Activated CD8-positive, alpha-beta memory T cell treated with anti-CD3 and anti-CD28 coated beads, Interleukin-2, amount 50 U/mL, for 24 hours (primary cell): ENCODE results near the gene TNNT3.

Source experiments
- DNase-seq: peaks from one replicate; pipeline ENCODE4 v3.0.0-alpha.2; 2020; ENCODE audit errors: extremely low read depth

Gene TNNT3

DNA sequence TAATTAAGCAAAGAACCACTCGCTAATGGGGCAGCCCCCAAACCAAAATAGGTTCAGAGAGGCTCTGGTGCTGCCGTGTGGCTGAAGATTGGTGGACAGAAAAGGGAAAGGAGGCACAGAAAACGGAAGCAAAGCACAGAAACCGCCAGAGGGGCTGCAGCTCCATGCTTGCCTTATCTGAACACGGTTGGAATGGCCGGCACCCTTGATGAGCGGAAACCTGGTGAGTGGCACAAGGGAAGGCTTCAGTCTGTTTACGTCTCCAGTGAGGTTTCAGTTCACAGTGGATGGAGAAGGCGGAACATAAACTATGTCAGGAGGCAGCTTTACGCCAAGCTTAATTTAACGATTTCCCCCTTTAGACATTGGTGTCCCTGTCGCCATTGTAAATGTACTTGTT, 22.6 kb upstream of the TNNT3 start:
- DNase-seq, result no peak

DNA sequence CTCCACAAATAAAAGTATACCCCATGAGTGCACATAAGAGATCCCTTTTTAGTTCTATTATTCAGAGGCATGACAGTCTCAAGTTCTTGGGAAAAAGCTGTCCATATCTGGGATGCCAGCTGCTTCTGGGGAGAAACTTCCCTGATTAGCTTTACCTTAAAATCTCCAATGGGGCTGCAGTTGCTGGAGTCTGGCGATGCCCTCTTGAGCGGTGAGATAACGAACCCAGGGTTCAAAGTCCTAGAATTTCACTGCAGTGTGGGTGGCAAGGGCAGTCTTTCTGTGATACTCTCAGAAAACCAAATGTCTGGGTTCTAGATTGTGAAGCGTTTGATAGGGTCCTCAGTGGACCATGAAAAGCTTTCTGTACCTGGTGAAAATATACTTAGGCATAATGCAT, 20.4 kb upstream of the TNNT3 start:
- DNase-seq, result no peak

DNA sequence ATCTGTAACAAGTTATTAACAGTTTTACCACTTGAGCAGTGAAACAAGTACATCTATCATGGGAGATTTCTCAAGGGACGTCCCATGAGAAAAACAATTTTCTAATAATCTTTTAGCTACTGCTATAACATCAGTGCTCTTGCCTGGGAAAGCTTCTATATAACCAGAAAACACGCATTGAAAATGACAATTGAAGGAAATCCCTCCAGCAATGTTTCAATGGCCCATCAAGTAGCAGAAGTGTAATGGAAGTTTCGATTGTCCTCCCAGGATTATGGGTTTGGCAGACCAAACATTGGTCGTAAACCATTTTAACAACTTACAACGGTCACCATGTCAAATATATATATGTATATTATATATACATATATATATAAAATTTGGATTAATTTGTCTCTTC, 19.8 kb upstream of the TNNT3 start:
- DNase-seq, result no peak

DNA sequence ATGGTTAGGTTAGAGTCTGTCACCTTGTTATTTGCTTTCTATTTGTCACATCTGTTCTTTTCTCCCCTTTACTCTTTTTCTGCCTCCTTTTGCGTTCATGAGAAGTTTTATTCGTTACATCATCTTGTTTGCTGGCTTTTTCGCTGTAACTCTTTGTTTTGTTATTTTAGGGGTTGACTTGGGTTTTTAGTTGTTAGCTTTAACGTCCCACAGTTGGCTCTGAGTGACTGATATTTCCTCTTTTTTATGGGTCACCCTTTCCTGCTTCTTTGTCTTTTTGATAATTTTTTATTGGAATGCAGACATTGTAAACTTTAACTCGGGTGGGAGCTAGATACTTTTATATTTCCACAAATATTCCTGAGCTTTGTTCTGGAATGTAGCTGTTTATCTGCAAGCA, 13.3 kb upstream of the TNNT3 start:
- DNase-seq, result no peak

DNA sequence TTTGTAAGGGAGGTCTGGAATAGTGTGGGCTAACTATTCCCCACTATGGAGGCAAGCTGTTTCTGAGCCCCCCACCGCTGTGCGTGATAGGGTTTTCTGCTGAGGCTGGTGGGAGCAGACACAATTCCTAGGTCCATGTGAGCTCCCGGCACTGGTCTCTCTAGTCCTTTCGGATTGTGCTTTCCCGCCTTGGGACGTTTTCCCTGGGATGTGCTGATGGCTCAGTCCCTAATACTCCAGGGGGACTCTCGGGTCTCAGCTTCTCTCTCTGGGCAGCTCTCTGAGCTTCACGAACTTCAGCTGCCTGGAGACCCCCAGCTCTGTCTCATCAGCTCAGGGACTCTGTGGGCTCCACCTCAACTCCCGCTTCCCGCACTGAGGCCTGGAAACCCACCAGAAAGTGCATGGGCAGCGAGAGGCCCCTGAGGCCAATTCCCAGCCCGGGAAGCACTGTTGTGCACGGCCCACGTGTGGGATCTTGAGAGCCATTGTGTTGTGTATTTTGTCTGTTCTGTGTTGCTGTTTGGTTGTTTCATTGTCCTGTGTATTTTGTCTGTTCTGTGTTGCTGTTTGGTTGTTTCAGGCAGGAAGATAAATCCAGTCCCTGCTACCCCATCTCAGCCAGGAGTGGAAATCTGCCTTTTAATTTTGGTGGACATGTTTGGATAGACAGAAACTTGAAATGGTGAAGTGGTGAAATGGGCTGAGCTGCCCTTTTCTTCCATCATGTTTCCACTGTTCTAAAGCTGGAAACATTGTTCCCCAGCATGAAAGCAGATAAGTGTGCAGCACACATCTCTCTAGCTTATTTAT, 12.7 kb upstream of the TNNT3 start:
- DNase-seq, result no peak

DNA sequence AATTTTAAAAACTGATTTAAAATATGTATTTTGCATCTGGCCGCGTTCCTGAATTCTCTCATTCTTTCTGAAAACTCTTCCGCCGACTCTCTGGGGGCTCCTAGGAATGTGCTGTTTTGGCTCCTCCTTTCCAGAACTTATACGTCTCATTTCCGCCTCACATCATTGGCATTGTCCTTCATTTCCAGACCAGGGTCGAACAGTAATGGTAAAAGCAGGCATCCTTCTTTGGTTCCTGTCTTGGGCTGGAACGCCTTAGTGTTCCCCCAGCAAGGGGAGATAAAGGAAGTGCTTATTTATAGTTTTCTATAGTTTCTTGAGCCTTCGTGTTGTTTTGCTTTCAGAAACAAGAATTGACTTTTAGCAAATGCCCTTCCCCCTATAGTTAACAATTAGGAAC, 10.9 kb upstream of the TNNT3 start:
- no peak for DNase-seq

DNA sequence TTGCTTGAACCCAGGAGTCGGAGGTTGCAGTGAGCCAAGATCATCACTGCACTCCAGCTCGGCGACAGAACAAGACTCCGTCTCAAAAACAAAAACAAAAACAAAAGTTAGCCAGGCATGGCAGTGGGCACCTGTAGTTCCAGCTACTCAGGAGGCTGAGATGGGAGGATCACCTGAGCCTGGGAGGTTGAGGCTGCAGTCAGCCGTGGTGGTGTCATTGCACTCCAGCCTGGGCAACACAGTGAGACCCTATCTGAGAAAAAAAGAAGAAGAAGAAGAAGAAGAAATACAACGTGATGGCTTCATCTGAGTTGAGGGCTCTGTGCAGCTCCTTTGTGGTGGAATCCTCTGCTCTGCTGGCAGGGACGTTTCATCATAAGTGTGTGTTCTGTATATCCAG, 10.0 kb upstream of the TNNT3 start:
- no peak for DNase-seq

DNA sequence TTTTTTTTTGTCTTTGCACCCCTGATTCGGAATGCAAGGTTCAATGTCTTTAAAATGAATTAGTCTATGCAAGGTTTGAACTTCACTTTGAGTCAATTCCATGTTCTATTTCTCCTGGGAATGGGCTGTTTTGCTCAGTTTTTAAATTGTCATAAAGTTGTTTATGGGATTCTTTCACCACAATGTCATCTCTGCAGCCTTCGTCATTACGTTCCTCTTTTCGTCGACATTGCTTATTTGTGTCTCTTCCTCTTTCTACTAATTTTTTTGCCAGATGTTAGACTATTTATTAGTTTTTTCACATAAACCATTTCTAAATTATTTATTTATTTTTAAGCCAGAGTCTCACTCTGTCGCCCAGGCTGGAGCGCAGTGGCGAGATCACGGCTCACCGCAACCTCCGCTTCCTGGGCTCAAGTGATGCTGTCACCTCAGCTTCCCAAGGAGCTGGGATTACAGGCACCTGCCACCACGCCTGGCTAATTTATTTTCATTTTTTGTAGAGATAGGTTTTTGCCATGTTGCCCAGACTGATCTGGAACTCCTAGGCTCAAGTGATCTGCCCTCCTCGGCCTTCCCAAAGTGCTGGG, 7.1 kb upstream of the TNNT3 start:
- no peak for DNase-seq

DNA sequence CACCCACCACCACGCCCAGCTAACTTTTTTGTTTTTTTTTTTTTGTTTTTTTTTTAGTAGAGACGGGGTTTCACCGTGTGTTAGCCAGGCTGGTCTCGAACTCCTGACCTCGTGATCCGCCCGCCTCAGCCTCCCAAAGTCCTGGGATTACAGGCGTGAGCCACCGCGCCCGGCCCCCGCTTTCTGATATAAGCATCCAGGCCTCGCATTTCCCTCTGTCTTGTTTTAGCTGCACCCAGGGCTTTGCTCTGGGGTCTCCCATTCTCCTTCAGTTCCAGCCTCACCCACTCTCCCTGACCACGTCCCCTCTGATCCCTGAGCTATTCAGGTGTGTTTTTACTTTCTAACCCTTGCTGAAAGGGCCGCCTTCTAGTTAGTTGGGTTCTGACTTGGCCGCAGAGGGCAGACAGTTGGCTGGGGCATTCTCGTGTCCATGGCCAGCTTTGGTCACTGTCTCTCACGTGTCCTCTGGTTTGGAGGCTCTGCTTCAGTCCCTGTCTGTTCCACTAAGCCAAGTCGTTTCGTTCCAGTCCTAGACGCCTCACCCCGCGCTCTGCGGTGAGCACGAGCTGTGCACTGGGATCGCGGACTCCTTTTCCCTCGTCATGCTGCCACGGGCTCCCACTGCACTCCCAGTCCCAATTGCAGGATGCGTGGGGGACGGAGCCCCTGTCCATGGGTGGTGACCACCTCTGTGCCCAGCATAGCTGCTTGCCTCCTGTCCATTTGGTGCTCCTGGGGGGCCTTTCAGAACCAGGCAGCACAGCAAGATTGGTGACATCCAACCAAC, 6.0 kb upstream of the TNNT3 start:
- DNase-seq, result no peak

DNA sequence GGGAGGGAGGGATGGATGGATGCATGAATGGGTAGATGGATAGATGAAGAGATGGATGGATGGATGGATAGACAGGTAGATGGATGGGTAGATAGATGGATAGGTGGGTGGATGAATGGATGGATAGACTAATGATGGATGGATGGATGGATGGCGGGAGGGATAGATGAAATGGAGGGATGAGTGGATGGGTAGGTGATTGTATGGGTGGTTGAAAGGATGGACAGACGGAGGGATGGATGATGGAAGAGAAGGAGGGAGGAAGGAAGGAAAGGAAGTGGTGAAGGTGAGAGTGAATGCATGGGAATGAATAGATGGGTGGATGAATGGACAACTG, 3.7 kb upstream of the TNNT3 start:
- DNase-seq, result no peak

DNA sequence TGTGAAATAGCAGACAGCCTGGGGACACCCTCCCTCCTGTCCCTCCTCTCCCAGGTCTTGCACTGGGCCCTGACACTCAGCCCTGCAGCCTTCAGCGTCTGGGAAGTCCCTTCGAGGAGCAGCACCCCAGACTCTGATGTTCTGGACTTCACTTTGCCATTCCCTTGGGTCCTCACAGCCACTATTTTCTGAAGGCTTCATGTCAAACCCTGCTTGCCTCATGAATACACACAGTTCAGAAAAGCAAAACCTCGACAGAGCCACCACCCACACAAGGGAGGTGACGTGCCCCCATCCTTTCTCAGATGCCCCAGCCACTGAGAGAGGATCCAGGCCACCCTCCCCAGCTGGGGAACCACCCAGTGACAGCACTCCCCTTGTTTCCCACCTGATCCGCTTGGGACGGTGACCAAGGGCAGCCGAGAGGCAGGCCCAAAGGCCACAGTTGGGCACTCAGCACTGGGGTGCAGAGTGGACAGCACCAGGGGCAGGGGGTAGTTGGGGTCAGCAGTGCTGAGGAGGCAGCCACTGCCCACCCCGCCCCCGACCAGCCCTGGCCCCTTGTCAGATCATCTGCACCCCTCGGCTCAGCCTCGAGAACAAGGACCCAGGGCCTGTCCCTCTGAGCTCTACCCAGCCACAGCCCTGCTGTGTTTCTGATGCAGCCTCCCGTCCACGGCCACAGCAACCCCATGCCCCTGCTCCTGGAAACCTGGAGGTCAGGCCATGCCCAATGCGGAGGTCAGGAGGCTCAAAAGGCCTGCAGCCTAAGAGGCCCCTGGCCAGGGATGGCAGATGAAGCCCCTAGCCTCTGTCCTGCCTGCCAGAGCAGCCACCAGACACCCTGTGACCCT, 3.1 kb upstream of the TNNT3 start:
- DNase-seq, result no peak

DNA sequence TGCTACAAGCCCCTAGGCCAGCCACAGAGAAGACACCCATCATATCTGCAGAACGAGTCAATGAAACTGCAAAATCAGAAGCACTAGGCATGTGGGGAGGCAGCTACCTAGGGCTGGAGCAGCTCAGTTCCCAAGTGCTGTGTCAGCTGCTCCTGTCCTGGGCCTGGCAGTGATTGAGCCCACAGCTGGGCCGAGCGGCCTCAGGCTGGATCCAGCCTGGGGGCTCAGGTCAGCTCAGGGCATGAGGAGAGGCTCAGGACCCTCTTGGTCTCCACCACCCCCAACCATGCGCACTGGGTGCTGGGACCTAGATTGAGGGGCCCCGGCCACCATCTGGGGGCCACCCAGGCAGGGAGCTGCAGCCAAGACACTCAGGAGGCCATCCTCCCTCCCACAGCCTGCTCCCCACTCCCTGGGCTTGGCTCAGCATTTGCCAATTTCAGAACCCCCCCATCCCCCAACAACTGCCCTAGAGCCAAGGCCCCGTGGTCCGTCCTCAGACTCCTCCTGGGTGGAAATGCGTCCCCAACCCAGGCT, 2.4 kb upstream of the TNNT3 start:
- no peak for DNase-seq

DNA sequence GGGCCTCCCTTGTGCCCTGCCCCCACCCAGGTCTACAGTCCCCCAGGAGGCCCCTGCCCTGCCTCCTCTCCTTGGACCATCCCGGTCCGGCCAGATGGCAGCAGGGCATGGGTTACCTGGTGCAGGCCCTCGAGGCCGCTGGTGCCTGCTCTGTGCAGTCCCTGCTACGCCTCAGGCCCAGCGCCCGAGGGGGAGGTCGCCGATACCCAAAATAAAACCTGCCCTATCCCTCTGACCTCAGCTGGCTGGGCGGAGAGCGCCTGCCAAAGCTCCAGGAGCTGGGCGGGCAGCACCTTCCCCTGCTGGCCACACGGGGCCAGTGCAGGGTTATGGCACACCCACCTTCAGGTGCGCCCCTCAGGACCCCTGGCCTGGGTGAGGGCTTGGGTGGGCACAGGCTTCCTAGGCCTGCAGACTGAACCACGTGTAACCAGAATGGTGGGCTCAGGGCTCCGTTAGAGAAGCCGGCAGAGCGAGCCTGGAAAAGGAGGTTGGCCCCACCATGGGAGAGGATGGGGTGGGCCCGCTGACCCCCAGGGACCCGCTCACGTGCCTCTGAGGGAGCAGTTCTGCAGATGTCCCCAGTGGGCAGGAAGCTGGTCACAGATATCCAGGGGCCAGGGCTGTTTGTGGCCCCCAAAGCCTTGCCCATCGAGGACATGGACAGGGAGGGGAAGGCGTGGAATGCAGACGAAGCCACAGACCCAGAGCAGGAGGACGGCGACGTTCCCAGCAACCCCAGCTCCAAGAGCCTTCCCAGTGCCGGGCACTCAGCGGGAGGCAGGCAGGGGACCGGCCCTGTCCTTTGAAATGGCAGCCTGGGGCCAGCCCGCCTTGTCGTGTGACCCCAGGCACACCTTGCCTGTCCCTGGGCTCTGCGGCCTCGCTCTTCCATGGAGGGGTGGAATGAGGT, 1.7 kb upstream of the TNNT3 start:
- no peak for DNase-seq

DNA sequence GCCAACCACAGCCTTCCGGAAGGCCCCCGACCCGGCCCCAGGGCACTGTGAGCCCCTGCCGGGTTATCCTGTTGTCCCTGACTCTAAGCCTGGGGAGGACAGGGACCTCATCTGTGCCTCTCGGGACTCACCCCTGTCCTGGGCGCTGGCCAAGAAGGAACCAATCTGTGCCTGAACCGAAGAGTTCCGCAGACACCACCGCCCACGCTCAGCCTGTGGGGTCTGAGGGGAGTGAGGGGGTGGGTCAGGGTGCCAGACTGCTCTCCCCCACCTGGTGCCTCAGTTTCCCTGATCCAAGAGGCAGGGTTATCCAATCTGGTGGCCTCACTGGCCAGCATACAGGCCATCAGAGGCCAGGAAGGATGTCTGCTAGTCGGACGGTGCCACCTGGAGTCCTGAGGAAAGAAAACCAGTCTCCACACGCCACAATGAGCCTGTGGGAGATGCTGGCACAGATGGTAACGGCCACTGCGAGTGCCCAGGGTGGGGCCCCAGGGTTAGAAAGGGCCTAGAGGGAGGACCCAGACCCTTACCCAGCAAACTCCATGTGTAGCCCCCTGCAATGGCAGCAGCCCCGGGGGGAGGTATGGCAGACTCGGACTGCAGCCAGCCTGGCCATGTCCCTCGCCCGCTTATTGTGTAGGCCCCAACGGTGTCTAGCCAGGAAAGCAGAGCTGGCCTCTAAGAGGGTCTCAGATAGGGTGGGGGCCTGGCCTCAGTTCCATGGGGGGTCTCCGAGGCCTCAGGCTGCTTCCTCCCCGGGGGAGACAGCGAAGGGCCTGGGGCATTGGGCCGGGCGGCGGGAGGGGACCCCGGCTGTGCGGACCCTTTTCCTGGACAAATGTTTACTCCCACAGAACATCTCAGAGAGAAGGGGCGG, 827 bp upstream of the TNNT3 start:
- no peak for DNase-seq

DNA sequence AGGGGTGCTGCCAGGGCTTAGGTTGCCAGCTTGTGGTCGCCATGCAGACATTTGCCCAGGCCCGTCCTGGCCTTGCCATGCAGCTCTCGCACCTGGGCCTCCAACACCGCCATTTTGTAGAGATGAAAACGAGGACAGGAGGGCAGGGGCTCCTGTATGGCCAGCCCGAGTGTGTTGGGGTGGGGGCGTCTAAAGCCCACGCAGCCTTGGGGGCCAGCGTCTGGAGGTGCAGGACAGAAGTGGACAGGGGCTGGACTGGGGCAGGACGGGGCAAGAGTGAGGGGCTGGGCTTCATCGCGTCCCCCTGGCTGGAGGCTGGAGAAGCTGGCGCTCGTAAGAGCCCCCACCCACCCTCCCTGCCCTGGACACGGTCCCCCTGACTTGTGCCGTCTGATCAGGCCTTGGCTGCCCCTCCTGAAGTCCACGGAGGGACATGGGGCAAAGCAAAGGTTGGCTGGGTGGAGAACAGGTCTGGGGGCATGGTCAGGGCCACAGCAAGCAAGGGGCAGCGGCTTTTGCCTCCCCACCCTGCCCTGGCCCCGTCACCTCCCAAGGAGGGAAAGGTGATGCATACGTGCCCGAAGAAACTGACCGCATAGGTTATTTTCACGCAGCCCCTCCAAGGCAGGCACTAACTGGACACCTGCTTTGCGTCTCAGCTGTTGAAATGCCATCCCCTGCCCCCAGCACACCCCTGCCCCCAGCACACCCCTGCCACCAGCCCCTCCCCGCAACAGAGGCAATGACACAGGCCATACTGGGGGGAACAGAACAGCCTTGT, 815 bp downstream of the TNNT3 start:
- no peak for DNase-seq

DNA sequence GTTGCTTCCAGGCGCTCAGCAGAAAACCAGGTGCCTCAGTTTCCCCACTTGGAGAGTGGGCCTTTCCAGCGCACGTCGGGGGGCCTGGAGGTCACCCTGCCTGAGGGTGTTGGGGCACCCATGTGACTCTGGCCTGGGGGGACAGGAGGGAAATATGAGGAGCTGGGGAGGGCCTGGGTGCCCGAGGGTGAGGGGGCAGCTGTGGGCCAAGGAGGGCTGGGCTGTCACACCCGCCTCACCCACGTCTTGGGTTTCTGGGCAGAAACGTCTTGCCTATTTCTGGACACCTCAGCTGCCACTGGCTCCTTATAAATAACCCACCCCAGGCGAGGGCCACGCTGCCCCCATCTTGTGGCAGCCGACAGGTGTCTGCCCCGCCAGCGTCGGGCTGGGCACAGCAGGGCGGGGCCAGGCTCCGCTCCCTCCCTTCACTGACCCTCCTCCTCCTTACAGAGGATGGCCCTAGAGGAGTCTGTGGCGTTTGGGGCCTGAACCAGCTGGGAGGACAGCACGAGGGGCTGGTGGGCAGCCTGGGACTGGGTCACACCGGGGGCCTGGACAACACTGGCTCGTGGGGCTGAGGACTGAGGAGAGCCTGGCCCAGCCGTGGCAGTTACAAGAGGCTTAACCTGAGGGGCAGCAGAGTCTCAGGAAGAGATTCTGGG, 1.5 kb downstream of the TNNT3 start:
- DNase-seq, result no peak

DNA sequence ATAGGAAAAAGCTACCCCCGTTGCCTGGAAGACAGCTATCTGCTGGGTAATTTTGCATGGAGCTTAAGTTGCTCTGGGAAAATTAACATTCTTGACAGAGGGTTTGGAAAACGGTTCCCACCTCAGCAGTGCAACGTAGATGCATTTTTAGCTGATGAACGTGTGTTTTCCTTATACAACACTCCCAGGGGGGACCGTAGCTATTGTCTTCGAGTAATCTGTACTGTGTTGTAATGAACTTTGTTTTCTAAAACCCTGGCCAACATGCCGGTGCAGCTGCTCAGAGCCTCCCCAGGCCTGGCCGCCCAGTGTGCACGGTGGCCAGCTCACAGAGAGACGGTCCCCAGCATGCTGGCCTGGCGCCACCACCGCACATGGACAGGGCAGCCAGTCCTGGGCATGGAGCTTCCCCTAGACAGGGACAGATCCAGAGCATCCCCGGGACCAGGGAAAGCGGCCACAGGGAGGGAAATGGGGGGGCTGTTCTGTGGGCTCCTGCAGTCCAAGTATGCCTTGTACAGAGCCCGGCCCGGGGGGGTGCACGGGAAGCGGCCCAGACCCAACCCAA, 2.2 kb downstream of the TNNT3 start:
- no peak for DNase-seq

DNA sequence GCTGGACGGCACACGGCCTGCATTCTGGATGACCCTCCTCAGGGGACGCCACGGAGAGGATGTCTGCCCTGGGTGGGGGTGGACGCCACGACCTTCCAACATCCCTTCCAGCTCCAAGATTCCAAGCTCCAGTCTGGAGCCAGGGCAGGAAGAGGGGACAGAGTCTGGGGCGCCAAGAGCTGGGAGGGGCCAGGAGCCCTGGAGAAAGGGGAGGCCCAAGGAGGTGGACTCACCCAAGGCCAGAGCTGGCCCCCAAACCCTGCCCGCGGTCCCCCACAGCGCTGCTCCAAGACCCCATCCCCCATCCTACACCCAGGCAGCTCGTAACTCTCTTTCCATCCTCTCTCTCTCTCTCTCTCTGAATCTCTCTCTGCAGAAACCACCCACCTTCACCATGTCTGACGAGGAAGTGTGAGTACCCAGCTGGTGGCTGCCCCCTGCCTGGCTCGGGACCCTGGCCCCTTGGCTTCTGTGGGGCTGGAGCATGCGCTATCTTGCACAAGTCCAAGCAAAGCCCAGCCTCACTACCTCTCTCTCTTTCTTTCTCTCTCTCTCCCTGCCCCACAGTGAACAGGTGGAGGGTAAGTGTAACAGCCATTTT, 3.1 kb downstream of the TNNT3 start:
- no peak for DNase-seq
